ENCODE data around the gene ZNF17.
A peak's percentile ranks its signal among the peaks of the same experiment; 100 is the strongest.

ZNF17 gene

GRCh38 chr19:57434386-57435061 is 23.6 kb downstream of the ZNF17 start:
- DNase-seq: no peak

GRCh38 chr19:57435062-57435978 is 24.4 kb downstream of the ZNF17 start, which contains the start of gene ZNF749:
TSS of gene ZNF749 (plus strand) at chr19:57435325. CDS start at chr19:57435579, 254 bp downstream.
- peak; percentile 98 to 99 for DNase-seq

- DNase-seq: no peak
Measured at GRCh38 chr19:57436417-57436816, 25.5 kb downstream of the ZNF17 start.

- DNase-seq: no peak
Measured at GRCh38 chr19:57437931-57438330, 27.0 kb downstream of the ZNF17 start.

- DNase-seq: no peak
Measured at GRCh38 chr19:57438925-57439324, 28.0 kb downstream of the ZNF17 start.

- DNase-seq: no peak
Measured at GRCh38 chr19:57441979-57442752, 31.2 kb downstream of the ZNF17 start.

- DNase-seq: no peak
Measured at GRCh38 chr19:57443121-57443696, 32.2 kb downstream of the ZNF17 start.

- no peak for DNase-seq
Measured at GRCh38 chr19:57452307-57452706, 41.3 kb downstream of the ZNF17 start.

GRCh38 chr19:57465680-57466381 is 54.9 kb downstream of the ZNF17 start:
- no peak for DNase-seq

- DNase-seq: no peak
Measured at GRCh38 chr19:57466489-57466888, 55.5 kb downstream of the ZNF17 start.

Data from activated CD4-positive, alpha-beta T cell treated with anti-CD3 and anti-CD28 coated beads for 4 hours (primary cell).